ENCODE measurements around the gene CR1. TPM values are rescaled to one million over a fixed set of nuclear protein-coding genes. Genes with fewer than 3 reads are reported as not detected.

The CR1 gene
- total RNA-seq, 1 experiment from 2014 or later, result 0.07 TPM

DNA sequence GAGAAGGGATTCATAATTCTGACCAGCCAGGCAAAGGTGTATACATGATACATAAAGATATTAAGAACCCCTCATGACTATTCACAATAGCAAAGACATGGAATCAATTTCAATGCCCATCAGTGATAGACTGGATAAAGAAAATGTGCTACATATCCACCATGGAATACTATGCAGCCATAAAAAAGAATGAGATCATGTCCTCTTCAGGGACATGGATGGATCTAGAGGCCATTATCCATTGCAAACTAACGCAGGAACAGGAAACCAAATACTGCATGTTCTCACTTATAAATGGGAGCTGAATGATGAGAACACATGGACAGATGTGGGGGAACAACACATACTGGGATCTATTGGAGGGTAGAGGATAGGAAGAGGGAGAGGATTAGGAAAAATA lies 170.4 kb downstream of the CR1 start:
- H3K27me3 ChIP-seq (ENCODE audit: insufficient read depth, low read length), result no peaks in the 10 kb centered on the region
- no peaks in the 10 kb centered on the region for H3K9me2 ChIP-seq (ENCODE audit: insufficient read depth)
- H2AFZ ChIP-seq (ENCODE audit: low read depth, low read length, poor library complexity, severe bottlenecking), result no peak overlapping the region
- no peaks in the 10 kb centered on the region for H4K20me1 ChIP-seq (ENCODE audit: insufficient read depth)
- ATAC-seq (no peak), DNase-seq (ENCODE audit: low read depth, low spot score) (no peak)
- RAD21 ChIA-PET (ENCODE audit: low non-redundant PET in 1 of 2, low total read pairs in 2 of 2, uncharacterized antibody in 2 of 2, unreplicated experiment in 2 of 2), result no interaction called here
- TF ChIP-seq YY1 (IDR thresholded peaks at IDR 0.05; ENCODE audit: extremely low read depth, insufficient replicate concordance, low read depth, low read length) (no peak), FOSL1 (IDR thresholded peaks at IDR 0.05; ENCODE audit: low read depth) (no peak), SIN3A (IDR thresholded peaks at IDR 0.05; ENCODE audit: low read depth) (no peak), JUND (IDR thresholded peaks at IDR 0.05) (no peak), POLR2AphosphoS5 (IDR thresholded peaks at IDR 0.05; ENCODE audit: low read depth, low read length) (no peak), TCF7L2 (IDR thresholded peaks at IDR 0.05; ENCODE audit: borderline replicate concordance, extremely low read depth, insufficient read depth, insufficient read length) (no peak), ZFX (IDR thresholded peaks at IDR 0.05) (no peak), RAD21 (IDR thresholded peaks at IDR 0.05; ENCODE audit: low read depth) (no peak), EGR1 (IDR thresholded peaks at IDR 0.05; ENCODE audit: low read depth) (no peak), EZH2phosphoT487 (IDR thresholded peaks at IDR 0.05; ENCODE audit: borderline replicate concordance) (no peak), SP1 (IDR thresholded peaks at IDR 0.05; ENCODE audit: low read depth) (no peak)
- TF ChIP-seq, protein P1, sequence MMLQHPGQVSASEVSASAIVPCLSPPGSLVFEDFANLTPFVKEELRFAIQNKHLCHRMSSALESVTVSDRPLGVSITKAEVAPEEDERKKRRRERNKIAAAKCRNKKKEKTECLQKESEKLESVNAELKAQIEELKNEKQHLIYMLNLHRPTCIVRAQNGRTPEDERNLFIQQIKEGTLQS (IDR thresholded peaks at IDR 0.05), result no peak
- TF ChIP-seq, protein P2, sequence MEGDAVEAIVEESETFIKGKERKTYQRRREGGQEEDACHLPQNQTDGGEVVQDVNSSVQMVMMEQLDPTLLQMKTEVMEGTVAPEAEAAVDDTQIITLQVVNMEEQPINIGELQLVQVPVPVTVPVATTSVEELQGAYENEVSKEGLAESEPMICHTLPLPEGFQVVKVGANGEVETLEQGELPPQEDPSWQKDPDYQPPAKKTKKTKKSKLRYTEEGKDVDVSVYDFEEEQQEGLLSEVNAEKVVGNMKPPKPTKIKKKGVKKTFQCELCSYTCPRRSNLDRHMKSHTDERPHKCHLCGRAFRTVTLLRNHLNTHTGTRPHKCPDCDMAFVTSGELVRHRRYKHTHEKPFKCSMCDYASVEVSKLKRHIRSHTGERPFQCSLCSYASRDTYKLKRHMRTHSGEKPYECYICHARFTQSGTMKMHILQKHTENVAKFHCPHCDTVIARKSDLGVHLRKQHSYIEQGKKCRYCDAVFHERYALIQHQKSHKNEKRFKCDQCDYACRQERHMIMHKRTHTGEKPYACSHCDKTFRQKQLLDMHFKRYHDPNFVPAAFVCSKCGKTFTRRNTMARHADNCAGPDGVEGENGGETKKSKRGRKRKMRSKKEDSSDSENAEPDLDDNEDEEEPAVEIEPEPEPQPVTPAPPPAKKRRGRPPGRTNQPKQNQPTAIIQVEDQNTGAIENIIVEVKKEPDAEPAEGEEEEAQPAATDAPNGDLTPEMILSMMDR (IDR thresholded peaks at IDR 0.05 in 2 of 3, conservative IDR thresholded peaks at IDR 0.05 in 1 of 3; ENCODE audit: borderline replicate concordance in 1 of 3, insufficient read depth in 1 of 3, low read depth in 2 of 3, low read length in 2 of 3), result no peak
- TF ChIP-seq, protein P3, sequence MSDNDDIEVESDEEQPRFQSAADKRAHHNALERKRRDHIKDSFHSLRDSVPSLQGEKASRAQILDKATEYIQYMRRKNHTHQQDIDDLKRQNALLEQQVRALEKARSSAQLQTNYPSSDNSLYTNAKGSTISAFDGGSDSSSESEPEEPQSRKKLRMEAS (IDR thresholded peaks at IDR 0.05), result no peak
- TF ChIP-seq, protein P4, sequence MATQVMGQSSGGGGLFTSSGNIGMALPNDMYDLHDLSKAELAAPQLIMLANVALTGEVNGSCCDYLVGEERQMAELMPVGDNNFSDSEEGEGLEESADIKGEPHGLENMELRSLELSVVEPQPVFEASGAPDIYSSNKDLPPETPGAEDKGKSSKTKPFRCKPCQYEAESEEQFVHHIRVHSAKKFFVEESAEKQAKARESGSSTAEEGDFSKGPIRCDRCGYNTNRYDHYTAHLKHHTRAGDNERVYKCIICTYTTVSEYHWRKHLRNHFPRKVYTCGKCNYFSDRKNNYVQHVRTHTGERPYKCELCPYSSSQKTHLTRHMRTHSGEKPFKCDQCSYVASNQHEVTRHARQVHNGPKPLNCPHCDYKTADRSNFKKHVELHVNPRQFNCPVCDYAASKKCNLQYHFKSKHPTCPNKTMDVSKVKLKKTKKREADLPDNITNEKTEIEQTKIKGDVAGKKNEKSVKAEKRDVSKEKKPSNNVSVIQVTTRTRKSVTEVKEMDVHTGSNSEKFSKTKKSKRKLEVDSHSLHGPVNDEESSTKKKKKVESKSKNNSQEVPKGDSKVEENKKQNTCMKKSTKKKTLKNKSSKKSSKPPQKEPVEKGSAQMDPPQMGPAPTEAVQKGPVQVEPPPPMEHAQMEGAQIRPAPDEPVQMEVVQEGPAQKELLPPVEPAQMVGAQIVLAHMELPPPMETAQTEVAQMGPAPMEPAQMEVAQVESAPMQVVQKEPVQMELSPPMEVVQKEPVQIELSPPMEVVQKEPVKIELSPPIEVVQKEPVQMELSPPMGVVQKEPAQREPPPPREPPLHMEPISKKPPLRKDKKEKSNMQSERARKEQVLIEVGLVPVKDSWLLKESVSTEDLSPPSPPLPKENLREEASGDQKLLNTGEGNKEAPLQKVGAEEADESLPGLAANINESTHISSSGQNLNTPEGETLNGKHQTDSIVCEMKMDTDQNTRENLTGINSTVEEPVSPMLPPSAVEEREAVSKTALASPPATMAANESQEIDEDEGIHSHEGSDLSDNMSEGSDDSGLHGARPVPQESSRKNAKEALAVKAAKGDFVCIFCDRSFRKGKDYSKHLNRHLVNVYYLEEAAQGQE (IDR thresholded peaks at IDR 0.05; ENCODE audit: low read depth), result no peak
- H3K9me3 ChIP-seq (ENCODE audit: control insufficient read depth in 1 of 2, insufficient read depth in 1 of 2, low read depth in 1 of 2, low read length in 2 of 2), result no peaks in the 10 kb centered on the region
- no peak overlapping the region for H3K27ac ChIP-seq (ENCODE audit: low read depth, low read length)
- POLR2A ChIA-PET, result no interaction called here
- H3K36me3 ChIP-seq (ENCODE audit: control insufficient read depth in 1 of 2, insufficient read depth in 2 of 2, low read length in 2 of 2), result no peaks in the 10 kb centered on the region
- CTCF ChIA-PET, result no interaction called here
- no peak overlapping the region for H3K9ac ChIP-seq (ENCODE audit: low read length)
- intact Hi-C loops (cut with micrococcal nuclease), result no loop called here
- H3K79me2 ChIP-seq (ENCODE audit: insufficient read depth, low read length), result no peaks in the 10 kb centered on the region
- no peak overlapping the region for H3K4me2 ChIP-seq (ENCODE audit: low read length)
- H3K4me3 ChIP-seq (replicated peaks in 1 of 2; ENCODE audit: low read depth in 1 of 2, low read length in 2 of 2), result no peak overlapping the region
- BruUV-seq (replicated peaks), result no TSS peak
- H3K4me1 ChIP-seq (ENCODE audit: control insufficient read depth in 1 of 2, insufficient read depth in 2 of 2, low read length in 2 of 2), result no peaks in the 10 kb centered on the region

All from HCT116 (cell line).